ENCODE data around the gene THSD4.

- TF ChIP-seq ZNF274 (IDR thresholded peaks at IDR 0.05; ENCODE audit: low read depth, low read length) (no peak), SUZ12 (IDR thresholded peaks at IDR 0.05; ENCODE audit: extremely low read depth, insufficient read depth, insufficient read length) (no peak)
These were observed 523.6 kb downstream of the THSD4 start for GRCh38 chr15:71638876-71639275.

Measured in NT2/D1 (cell line).